ENCODE data around the gene AP3M1.

Gene AP3M1

GRCh38 chr10:74151879-74152722, 1.5 kb upstream of the AP3M1 start:
- ATAC-seq, result no peak
- TF ChIP-seq CSRNP3 (CRISPR knock-in tag; IDR thresholded peaks at IDR 0.05), result no peak
- no peak for TF ChIP-seq PPARA (CRISPR knock-in tag; IDR thresholded peaks at IDR 0.05; ENCODE audit: borderline replicate concordance)
- TF ChIP-seq PATZ1 (CRISPR knock-in tag; IDR thresholded peaks at IDR 0.05; ENCODE audit: borderline replicate concordance), result no peak
- no peak for TF ChIP-seq GLIS3 (CRISPR knock-in tag; IDR thresholded peaks at IDR 0.05)
- TF ChIP-seq ESRRG (CRISPR knock-in tag; IDR thresholded peaks at IDR 0.05), result no peak
- no peak for TF ChIP-seq ZNF565 (CRISPR knock-in tag; conservative IDR thresholded peaks at IDR 0.05; ENCODE audit: low read depth)
- no peak for TF ChIP-seq ZFP3 (CRISPR knock-in tag; IDR thresholded peaks at IDR 0.05)
- no peak for TF ChIP-seq TCF4 (CRISPR knock-in tag; IDR thresholded peaks at IDR 0.05; ENCODE audit: borderline replicate concordance)
- TF ChIP-seq OSR1 (CRISPR knock-in tag; IDR thresholded peaks at IDR 0.05), result no peak
- no peak for TF ChIP-seq CREB5 (CRISPR knock-in tag; IDR thresholded peaks at IDR 0.05; ENCODE audit: low read depth)
- no peak for TF ChIP-seq BACH2 (CRISPR knock-in tag; IDR thresholded peaks at IDR 0.05; ENCODE audit: borderline replicate concordance)
- no peak for TF ChIP-seq ISL1 (CRISPR knock-in tag; IDR thresholded peaks at IDR 0.05)
- no peak for TF ChIP-seq TOX (CRISPR knock-in tag; IDR thresholded peaks at IDR 0.05; ENCODE audit: borderline replicate concordance)
- no peak for TF ChIP-seq ZNF70 (CRISPR knock-in tag; IDR thresholded peaks at IDR 0.05)
- no peak for TF ChIP-seq TSHZ2 (CRISPR knock-in tag; IDR thresholded peaks at IDR 0.05)
- no peak for TF ChIP-seq CSDC2 (CRISPR knock-in tag; IDR thresholded peaks at IDR 0.05)
- no peak for TF ChIP-seq ARNTL (CRISPR knock-in tag; IDR thresholded peaks at IDR 0.05; ENCODE audit: borderline replicate concordance, low read depth)
- no peak for TF ChIP-seq RARB (CRISPR knock-in tag; IDR thresholded peaks at IDR 0.05)
- TF ChIP-seq ZNF8 (CRISPR knock-in tag; IDR thresholded peaks at IDR 0.05), result no peak

- peak; percentile 90 for ATAC-seq
- TF ChIP-seq POU6F1 (CRISPR knock-in tag; IDR thresholded peaks at IDR 0.05; ENCODE audit: borderline replicate concordance, low read depth) (no peak), PPARA (CRISPR knock-in tag; IDR thresholded peaks at IDR 0.05; ENCODE audit: borderline replicate concordance) (no peak), ESRRG (CRISPR knock-in tag; IDR thresholded peaks at IDR 0.05) (no peak), TOX (CRISPR knock-in tag; IDR thresholded peaks at IDR 0.05; ENCODE audit: borderline replicate concordance) (no peak), ZFP30 (CRISPR knock-in tag; IDR thresholded peaks at IDR 0.05) (0 out of 2 replicates have a peak, but pooled peaks have one; percentile 16), ARNTL (CRISPR knock-in tag; IDR thresholded peaks at IDR 0.05; ENCODE audit: borderline replicate concordance, low read depth) (no peak), TCF4 (CRISPR knock-in tag; IDR thresholded peaks at IDR 0.05; ENCODE audit: borderline replicate concordance) (0 out of 2 replicates have a peak, but pooled peaks have one; percentile 22), OSR1 (CRISPR knock-in tag; IDR thresholded peaks at IDR 0.05) (no peak), ZNF70 (CRISPR knock-in tag; IDR thresholded peaks at IDR 0.05) (no peak), BACH2 (CRISPR knock-in tag; IDR thresholded peaks at IDR 0.05; ENCODE audit: borderline replicate concordance) (no peak), ISL1 (CRISPR knock-in tag; IDR thresholded peaks at IDR 0.05) (no peak), SNAI2 (CRISPR knock-in tag; IDR thresholded peaks at IDR 0.05) (no peak), GLIS3 (CRISPR knock-in tag; IDR thresholded peaks at IDR 0.05) (0 out of 2 replicates have a peak, but pooled peaks have one; percentile 19), ZC3H10 (CRISPR knock-in tag; IDR thresholded peaks at IDR 0.05) (no peak), PATZ1 (CRISPR knock-in tag; IDR thresholded peaks at IDR 0.05; ENCODE audit: borderline replicate concordance) (no peak), ZNF565 (CRISPR knock-in tag; conservative IDR thresholded peaks at IDR 0.05; ENCODE audit: low read depth) (no peak)
Measured at GRCh38 chr10:74150990-74151878, 606 bp upstream of the AP3M1 start, which contains the start of gene ADK. Gene ADK (plus strand): TSS chr10:74151221. CDS start chr10:74151279, 58 bp downstream.
